HG02798 (cell line): ENCODE results near the gene NFRKB.
"Not testable (repeated sequence)": the region's sequence is repeated elsewhere in the genome, so short reads cannot be mapped to it uniquely, and the experiment has no call there.

Experiments
- ATAC-seq: cut with Tn5 transposase; IDR thresholded peaks from one replicate; pipeline ENCODE4 v1.9.1; 2021; ENCODE audit warnings: mild to moderate bottlenecking; ENCODE audit not compliant: unreplicated experiment, poor library complexity

Gene NFRKB

GRCh38 chr11:129847361-129847760 lies 48.0 kb downstream of the NFRKB start:
- not testable (repeated sequence) for ATAC-seq

- ATAC-seq, result no peak
Measured at GRCh38 chr11:129846508-129847335, 48.7 kb downstream of the NFRKB start.
